Panc1 (cell line): ENCODE data around the gene IL10.

Source experiments
- POLR2AphosphoS5 ChIP-seq: IDR thresholded peaks from 2 replicates; pipeline ENCODE4 v1.6.1; 2012; ENCODE audit warnings: mild to moderate bottlenecking, low read depth, low read length, moderate library complexity
- SIN3A ChIP-seq: IDR thresholded peaks from 2 replicates; pipeline ENCODE4 v1.6.1; 2012; ENCODE audit warnings: low read depth, mild to moderate bottlenecking, low read length, moderate library complexity, borderline replicate concordance; ENCODE audit not compliant: insufficient read depth
- TCF7L2 ChIP-seq: IDR thresholded peaks from 2 replicates; pipeline ENCODE4 v1.6.1; 2011; ENCODE audit warnings: mild to moderate bottlenecking, low read depth, low read length, inconsistent platforms
- TF ChIP-seq, protein P1 (sequence below): fragments of 450-650 bp; IDR thresholded peaks from 2 replicates; pipeline ENCODE4 v1.5.1; 2017; ENCODE audit warnings: mild to moderate bottlenecking
- TF ChIP-seq, protein P2 (sequence below), 2 experiments: IDR thresholded peaks; 2 replicates each; pipeline ENCODE4 v1.6.1; 2011 to 2012; ENCODE audit warnings: low read depth in 2 of 2, control low read depth in 1 of 2, low read length in 1 of 2, mild to moderate bottlenecking in 1 of 2, moderate library complexity in 1 of 2; ENCODE audit not compliant: insufficient read depth in 1 of 2

DNA sequence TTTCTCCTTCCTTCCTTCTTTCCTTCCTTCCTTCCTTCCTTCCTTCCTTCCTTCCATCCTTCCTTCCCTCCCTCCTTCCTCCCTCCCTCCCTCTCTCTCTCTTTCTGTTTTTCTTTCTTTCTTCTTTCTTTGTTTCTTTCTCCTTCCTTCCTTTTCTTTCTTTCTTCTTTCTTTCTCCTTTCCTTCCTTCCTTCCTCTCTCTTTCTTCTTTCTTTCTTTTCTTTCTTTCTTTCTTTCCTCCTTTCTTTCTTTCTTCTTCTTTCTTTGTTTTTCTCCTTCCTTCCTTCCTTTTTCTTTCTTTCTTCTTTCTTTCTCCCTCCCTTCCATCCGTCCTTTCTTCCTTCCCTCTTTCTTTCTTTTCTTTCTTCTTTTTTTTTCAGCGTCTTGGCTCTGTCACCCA is 19.8 kb downstream of the IL10 start:
- TF ChIP-seq POLR2AphosphoS5 (no peak), SIN3A (no peak), TCF7L2 (no peak)
- TF ChIP-seq, protein P1, sequence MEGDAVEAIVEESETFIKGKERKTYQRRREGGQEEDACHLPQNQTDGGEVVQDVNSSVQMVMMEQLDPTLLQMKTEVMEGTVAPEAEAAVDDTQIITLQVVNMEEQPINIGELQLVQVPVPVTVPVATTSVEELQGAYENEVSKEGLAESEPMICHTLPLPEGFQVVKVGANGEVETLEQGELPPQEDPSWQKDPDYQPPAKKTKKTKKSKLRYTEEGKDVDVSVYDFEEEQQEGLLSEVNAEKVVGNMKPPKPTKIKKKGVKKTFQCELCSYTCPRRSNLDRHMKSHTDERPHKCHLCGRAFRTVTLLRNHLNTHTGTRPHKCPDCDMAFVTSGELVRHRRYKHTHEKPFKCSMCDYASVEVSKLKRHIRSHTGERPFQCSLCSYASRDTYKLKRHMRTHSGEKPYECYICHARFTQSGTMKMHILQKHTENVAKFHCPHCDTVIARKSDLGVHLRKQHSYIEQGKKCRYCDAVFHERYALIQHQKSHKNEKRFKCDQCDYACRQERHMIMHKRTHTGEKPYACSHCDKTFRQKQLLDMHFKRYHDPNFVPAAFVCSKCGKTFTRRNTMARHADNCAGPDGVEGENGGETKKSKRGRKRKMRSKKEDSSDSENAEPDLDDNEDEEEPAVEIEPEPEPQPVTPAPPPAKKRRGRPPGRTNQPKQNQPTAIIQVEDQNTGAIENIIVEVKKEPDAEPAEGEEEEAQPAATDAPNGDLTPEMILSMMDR = no peak
- TF ChIP-seq, protein P2, sequence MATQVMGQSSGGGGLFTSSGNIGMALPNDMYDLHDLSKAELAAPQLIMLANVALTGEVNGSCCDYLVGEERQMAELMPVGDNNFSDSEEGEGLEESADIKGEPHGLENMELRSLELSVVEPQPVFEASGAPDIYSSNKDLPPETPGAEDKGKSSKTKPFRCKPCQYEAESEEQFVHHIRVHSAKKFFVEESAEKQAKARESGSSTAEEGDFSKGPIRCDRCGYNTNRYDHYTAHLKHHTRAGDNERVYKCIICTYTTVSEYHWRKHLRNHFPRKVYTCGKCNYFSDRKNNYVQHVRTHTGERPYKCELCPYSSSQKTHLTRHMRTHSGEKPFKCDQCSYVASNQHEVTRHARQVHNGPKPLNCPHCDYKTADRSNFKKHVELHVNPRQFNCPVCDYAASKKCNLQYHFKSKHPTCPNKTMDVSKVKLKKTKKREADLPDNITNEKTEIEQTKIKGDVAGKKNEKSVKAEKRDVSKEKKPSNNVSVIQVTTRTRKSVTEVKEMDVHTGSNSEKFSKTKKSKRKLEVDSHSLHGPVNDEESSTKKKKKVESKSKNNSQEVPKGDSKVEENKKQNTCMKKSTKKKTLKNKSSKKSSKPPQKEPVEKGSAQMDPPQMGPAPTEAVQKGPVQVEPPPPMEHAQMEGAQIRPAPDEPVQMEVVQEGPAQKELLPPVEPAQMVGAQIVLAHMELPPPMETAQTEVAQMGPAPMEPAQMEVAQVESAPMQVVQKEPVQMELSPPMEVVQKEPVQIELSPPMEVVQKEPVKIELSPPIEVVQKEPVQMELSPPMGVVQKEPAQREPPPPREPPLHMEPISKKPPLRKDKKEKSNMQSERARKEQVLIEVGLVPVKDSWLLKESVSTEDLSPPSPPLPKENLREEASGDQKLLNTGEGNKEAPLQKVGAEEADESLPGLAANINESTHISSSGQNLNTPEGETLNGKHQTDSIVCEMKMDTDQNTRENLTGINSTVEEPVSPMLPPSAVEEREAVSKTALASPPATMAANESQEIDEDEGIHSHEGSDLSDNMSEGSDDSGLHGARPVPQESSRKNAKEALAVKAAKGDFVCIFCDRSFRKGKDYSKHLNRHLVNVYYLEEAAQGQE (IDR thresholded peaks at IDR 0.05; ENCODE audit: insufficient read depth in 1 of 2, low read depth in 2 of 2, low read length in 1 of 2) = no peak
